HG02763 (cell line): ENCODE data around the gene IRF7.
"Not testable (repeated sequence)": the region's sequence is repeated elsewhere in the genome, so short reads cannot be mapped to it uniquely, and the experiment has no call there.

Source experiments
- ATAC-seq: cut with Tn5 transposase; IDR thresholded peaks from one replicate; pipeline ENCODE4 v1.9.1; 2021; ENCODE audit warnings: mild to moderate bottlenecking, moderate library complexity; ENCODE audit not compliant: unreplicated experiment

IRF7 gene

DNA sequence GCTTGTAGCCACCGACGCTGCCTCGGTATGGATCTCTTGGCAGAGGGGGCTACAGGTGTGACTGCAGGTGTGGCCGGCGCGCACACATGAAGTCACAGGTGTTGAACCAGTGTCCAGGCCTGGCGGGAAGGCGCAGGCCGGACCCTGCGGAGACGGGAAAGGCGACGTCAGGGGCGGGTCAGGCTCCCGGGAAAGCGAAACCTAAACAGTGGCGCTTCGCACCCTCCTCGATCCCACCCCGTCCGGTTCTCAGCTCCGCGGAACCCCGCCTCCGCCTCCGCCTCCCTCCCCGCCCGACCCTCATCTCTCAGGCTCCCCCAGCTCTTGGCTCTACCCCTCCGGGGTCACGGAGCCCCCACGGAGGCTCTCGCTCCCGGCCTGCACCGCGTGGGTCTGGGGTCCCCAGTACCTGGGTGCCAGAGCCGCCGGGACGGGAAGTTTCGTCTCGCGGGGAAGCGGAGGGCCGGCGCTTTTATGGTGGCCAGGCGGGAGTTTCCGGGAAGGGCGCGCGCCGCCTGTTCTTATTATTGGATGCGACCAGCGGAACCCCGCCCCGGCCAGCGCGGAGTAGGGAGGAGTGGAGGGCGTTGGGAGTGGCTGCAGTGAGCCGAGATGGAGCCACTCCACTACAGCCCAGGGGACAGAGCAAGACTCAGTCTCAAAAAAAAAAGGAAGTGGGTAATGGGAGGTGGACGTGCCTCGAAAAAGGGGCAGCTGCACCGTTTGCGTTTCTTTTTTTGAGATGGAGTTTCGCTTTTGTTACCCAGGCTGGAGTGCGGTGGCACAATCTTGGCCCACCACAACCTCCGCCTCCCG is at the start of gene IRF7:
TSS of gene IRF7 (minus strand) at position 447 of the 816 bp plus-strand sequence. CDS start 586 bp downstream, outside the sequence.
- peak; percentile 76 for ATAC-seq

DNA sequence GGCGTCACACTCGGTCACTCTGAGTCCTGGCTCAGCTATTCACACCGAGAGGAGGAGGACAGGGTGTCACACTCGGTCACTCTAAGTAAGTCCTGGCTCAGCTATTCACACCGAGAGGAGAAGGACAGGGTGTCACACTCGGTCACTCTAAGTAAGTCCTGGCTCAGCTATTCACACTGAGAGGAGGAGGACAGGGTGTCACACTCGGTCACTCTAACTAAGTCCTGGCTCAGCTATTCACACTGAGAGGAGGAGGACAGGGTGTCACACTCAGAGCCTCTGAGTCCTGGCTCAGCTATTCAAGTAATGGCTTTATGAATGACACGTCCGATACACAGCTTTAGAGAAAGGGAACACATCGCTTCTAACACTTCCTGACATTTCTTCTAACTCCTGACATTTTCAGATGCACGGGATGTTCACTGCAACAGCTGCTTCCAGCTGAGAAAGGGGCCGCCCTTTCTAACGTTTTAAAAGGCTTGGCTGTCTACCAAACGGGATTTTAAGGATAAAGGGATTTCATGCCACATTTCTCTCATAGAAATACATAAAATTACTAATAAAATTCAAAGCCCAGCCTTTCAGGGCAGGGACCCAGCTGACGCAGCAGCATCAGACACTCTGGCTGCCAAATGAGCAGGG is 49.4 kb upstream of the IRF7 start:
- ATAC-seq = no peak

DNA sequence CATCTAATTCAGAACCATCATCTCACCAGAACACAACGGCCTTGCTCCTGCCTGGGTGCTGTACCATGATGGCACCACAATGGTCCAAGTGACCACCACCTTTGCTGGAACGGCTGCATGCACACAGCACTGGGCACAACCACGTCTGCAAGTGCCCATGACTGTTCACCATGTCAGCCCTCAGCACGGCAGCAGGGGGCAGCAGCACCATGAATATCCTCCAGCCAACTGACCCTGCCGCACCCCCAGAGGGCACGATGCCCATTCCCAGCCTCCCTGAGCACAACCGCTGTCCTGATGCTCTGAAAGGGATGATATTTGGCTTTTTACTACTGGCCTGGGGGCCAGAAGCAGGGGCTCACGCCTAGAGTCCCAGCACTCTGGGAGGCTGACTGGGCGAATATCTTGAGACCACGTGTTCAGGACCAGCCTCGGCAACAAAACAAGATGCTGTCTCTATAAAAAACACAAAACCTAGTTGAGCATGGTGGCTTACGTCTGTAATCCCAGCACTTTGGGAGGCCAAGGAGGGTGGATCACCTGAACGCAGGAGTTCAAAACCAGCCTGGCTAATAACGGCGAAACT is 47.0 kb upstream of the IRF7 start:
- no peak for ATAC-seq

DNA sequence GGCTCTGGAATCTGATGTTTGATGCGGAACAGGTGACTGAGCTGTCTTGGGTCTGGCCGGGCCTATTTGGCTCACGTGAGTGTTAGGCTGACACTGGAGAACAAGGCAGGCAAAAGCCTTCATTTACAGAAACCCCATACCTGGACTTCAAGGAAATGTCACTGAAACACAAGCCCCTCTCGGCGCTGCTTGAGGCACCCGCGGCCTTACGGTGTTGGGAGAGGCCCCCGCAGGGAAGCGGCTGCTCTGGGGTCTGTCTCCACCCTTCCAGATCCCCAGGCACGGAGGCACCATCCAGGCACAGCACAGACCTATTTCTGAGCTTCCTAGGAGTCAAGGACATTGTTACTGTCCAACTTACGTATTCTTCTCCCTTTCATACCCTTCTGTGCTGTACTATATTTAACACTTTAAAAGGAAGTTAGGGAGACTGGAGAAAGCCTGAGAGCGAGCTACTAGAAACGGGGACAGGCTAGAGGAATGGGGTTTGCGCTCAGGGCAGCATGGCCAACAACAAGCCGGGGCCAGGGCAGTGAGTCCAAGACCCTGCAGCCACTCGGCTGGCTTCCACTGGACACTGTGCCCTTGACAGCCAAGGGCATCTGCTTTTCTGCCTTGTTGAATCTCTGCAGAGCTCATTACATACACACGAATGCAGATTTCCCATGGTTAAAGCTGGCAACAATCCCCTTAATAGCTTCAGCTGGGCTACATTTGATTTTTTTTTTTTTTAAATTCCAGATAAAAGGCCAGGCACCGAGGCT is 45.1 kb upstream of the IRF7 start:
- no peak for ATAC-seq

DNA sequence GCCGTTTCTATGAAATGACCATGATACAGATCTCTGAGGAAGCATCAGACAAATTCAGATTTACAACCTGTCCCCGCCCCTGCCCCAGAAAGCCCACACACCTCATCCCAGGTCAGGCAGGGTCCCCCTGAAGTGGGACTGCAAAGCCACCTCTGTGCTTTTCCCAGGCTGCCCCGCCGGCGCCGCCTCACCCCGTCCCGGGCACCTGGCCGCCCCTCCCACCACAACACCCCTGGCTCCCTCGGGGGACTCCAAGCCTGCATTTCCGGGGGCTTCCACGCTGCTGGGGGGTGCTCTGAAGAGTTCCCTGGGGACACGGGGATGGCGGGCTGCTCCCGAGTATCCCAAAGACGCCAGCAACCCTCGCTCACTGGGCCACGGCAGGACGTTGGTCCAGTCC is 44.5 kb upstream of the IRF7 start:
- ATAC-seq = no peak

DNA sequence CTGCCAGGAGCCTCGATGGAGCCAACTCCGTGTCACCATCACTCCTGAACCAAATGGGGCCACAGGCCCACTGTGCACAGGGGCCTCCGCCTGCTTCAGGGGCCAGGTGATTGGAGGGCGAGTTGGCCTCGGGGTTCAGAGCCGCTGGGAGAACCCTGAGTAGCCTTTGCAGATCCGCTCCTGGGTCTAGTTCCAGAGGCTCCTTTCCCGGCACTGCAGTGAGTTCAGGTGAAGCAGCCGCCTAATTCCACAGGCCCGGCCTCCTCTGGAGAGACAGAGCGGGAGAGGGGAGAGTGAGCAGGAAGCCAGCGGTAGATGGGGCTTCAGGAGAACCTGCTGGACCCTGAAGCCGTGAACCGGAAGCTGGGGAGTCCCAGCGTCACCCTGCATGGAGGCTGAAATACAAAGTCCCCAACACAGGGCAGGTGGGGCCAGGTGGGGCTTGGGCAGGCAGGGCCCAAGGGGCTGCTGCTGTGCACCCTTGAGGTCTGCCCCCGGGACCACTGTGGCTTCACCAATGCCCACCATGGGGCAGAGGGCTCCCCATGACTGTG is 43.9 kb upstream of the IRF7 start:
- ATAC-seq = no peak

DNA sequence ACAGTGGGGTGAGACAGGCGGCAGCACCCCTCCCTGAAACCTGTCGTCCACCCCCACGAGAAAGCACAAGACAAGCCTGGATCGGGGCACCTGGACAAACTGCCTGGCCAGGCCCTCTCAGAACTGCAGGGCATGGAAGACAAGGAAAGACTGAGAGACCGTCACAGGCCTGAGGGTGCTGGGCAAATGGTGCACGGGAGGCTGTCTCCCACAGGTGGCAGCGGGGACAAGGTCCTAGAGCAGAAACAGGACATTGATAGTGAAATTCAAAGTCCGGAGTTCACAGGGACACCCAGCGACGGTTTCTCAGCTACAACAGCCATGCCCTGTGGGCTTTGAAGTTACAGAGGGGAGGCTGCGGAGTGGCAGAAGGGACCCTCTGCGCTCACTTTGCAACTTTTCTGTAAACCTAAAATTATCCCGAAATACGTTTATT is 42.0 kb upstream of the IRF7 start:
- ATAC-seq = no peak

DNA sequence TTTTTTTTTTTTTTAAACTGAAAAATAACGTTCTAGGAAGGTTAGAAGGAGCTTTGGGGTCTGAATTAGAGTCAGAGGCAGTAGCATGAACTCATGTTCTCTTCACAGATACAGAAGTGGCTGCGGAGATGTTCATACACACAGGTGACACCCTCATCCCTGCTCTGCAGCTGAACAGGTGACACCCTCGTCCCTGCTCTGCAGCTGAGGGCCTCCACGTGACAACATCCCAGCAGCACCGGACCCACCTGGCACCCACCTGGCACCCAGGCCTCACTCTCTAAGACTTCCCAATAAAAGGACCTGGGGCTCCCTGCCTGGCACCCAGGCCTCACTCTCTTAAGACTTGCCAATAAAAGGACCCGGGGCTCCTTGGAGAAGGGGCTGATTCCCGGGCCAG is 41.1 kb upstream of the IRF7 start:
- no peak for ATAC-seq

DNA sequence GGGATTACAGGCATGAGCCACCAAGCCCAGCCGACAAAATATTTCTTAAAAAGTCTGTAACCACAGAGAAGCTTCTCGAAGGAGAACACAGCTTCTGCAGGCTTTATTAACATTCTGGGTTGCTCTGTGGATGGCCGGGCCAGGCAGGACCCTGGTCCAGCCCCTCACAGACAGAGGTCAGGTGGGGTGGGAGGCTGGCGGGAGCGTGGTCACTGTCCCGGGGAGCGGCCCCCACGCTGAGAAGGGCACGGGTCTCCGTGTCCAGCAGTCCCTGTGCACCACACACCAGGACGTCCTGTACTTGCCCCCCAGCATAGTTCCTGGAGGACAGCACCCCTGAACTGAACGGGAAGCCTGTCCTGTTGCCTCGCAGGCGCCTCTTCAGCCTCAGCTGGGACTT is 40.7 kb upstream of the IRF7 start:
- ATAC-seq = no peak

DNA sequence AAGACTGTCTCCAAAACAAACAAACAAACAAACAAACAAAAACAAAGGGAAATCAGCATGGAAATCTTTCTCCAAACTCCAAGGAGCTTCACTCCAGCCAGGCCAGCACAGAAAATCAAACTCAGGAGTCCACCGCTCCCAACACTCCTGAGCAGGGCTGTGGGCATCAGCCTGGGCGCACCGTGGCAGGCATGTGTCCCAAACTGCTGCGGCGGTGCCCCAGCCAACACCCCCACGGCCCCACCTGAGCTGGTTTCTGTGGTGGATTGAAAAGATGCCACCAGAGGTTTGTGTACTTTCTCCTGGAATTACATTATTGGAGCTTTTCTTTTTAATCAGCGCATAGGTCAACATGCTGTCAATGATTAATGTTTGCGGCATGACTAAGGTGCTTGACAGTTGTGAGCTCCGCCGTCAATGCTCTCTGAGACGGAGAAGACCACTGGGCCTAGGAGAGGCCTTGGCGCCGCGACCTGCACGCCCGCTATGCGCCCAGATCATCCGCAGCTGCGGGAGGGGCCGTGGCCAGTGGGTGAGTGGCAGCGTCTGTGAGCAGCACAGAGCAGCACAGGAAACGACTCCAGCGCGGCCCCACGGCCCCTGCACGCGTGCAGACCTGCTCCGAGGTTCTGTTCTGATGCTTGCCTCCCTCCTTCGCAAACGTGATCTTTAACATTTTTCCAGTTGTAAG is 39.4 kb upstream of the IRF7 start:
- ATAC-seq = no peak

DNA sequence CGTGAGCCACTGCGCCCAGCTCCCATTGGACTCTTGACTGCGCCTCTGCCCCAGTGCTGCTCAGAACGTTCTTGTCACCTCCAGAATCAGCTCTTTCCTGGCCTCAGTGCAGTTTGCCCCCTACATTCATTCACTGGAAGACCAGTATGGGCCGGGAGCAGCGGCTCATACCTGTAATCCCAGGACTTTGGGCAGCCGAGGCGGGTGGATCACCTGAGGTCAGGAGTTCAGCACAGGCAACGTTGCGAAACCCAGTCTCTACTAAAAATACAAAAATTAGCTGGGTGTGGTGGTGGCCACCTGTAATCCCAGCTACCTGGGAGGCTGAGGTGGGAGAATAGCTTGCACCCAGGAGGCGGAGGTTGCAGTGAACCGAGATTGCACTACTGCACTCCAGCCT is 38.7 kb upstream of the IRF7 start:
- ATAC-seq = not testable (repeated sequence)

DNA sequence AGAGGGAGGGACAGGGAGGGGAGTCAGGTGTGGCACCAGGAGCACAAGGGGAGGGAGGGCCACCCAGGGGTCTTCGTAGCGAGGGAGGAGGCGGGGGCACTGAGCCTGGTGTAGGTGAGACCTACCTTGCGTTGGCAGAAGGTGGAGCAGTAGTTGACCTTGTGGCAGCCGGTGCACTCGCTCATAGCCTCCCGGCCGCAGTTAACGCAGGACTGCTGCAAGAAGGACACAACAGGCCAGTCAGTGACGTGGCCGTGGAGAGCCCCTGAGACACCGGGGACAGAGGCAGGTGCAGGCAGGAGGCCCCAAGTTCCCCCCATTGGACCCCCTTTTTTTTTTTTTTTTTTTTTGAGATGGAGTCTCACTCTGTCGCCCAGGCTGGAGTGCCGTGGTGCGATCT is 38.1 kb upstream of the IRF7 start:
- ATAC-seq = no peak

DNA sequence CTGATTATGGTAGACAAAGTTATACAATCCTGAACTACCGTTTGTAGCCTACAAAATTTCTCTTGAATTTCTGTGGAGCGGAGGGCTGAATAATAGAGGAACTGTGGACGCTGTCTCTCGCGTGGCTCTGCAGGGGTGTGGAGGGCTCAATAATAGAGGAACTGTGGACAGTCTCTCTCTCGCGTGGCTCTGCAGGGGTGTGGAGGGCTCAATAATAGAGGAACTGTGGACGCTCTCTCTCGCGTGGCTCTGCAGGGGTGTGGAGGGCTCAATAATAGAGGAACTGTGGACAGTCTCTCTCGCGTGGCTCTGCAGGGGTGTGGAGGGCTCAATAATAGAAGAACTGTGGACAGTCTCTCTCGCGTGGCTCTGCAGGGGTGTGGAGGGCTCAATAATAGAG is 37.4 kb upstream of the IRF7 start:
- ATAC-seq = not testable (repeated sequence)

DNA sequence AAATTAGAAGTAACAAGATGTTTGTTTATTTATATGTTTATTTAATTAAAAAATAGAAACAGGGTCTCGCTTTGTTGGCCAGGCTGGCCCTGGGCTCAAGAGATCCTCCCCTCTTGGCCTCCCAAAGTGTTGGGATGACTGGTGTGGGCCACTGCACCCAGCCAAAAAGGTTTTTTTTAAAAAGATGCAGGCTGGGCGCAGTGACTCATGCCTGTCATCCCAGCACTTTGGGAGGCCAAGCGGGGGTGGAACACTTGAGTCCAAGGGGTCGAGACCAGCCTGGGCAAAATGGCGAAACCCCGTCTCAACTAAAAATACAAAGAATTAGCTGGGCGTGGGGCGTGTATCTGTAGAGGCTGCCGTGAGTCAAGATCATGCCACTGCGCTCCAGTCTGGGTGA is 34.7 kb upstream of the IRF7 start:
- ATAC-seq = no peak

DNA sequence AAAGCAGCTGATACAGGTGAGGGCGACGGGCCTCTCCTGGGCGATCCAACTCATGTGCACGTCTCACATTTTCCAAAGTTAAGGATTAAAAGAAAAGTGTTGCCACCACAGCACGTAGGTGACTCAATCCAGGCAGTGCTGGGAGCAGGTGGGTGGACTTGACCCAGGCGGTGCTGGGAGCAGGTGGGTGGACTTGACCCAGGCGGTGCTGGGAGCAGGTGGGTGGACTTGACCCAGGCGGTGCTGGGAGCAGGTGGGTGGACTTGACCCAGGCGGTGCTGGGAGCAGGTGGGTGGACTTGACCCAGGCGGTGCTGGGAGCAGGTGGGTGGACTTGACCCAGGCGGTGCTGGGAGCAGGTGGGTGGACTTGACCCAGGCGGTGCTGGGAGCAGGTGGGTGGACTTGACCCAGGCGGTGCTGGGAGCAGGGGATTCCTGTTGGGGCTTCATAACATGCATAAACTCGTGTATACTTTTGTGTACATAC is 32.0 kb upstream of the IRF7 start:
- ATAC-seq = not testable (repeated sequence)

DNA sequence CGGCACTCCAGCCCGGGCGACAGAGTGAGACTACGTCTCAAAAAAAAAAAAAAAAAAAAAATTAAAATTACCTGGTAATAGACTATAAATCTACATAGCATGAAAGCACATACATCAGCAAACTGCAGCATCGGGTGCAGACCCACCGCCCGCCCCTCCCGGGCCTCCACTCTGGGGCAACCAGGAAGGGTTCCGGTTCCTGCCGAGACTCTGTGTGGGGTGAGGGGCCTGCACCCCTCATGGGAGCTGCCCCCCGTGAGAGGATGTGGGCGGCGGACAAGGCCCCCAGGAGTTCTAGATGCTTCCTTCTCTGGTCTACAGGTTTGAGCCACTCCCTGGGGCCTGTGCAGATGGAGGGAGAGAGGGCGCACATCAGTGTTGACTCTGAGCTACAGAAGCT is 30.5 kb upstream of the IRF7 start:
- no peak for ATAC-seq

DNA sequence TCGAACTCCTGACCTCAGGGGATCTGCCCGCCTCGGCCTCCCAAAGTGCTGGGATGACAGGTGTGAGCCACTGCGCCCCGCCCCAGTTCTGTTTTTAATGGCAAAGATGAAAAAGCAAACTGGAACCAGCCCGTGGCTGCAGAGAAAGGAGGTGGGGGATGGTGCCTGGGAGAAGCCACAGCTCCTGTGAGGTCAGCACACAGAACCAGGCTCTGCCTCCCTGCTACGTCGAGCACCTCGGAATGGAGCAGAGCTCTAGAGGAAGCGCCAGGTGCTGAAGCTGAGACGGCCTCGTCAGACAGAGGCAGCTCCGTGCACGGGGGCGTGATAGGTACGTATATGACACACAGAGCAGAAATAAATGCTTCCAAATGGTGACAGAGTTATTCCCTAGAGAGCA is 29.8 kb upstream of the IRF7 start:
- no peak for ATAC-seq

DNA sequence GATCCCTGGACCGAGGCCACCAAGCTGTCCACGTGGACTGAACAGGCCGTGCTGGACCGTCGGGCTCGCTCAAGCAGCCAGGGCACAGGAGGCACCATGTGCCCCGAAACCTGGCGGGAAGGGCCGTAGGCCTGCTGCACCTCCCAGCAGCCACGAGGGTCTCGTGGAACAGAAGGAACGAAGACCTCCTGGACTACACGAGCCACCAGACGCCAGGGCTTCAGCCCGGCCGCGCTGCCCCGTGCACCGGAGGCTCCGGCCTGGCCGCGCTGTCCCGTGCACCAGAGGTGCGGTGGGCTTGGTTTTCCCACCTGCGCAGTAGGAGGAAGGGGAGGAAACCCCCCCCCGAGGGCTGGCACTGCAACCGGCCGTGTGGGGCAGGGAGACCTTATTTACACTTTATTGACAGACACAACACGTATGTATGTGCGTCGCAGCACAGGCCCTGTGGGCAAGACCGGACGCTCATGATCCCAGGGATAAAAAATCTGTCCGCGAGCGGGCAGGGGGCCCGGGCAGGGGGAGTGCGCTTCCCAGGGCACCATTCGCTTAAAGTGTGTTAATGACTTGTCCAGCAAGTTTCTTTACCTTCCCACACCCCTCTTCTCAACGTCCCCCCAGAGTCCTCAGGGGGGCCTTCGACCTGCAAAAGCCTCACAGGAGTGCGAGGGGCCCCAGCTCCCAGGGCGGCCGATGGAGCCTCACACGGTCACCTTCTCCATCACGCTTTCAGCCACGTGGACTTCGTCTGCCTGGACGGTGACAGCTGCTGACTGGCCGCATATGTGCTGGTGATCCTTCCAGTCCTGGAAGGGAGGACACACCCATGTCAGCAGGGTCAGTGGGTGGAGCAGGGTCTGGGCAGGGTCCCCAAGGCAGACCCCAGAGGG is 28.3 kb upstream of the IRF7 start:
- ATAC-seq = no peak

DNA sequence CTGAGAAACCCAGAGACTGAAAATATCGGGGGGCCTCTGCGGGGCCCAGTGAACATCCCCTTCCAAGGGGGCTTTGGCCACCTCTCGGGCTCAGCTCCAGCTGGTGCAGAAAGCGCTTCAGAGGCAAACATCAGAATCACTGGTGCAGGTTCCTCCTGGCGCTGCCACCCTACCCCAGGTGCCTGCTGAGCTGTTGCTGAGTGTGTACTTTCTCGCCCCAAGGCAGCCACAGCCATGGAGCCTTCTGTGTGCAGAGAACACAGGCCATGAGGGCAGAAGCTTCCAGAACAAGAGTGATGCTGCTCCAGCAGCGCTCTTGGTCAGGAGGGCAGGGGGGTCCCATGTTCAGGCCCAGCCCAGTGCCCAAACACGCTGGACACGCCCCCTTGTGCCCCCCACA is 27.6 kb upstream of the IRF7 start:
- ATAC-seq = no peak
